ENCODE data around the gene HTR3D.
"Not testable (repeated sequence)": the region's sequence is repeated elsewhere in the genome, so short reads cannot be mapped to it uniquely, and the experiment has no call there.

HTR3D gene

GRCh38 chr3:184031187-184031792, at the start of gene HTR3D:
HTR3D (plus strand) TSS chr3:184031742; CDS start chr3:184031742, 0 bp downstream.
- no peak for DNase-seq (ENCODE audit: low read depth in 2 of 2)

GRCh38 chr3:183981990-183982644, 49.4 kb upstream of the HTR3D start:
- DNase-seq (ENCODE audit: low read depth in 2 of 2) = no peak

- no peak for DNase-seq (ENCODE audit: low read depth in 2 of 2)
These were observed 47.3 kb upstream of the HTR3D start for GRCh38 chr3:183984127-183984740.

- no peak for DNase-seq (ENCODE audit: low read depth in 2 of 2)
These were observed 46.5 kb upstream of the HTR3D start for GRCh38 chr3:183984749-183985729.

- DNase-seq (ENCODE audit: low read depth in 2 of 2) = no peak
These were observed 44.4 kb upstream of the HTR3D start for GRCh38 chr3:183987000-183987600.

- no peak for DNase-seq (ENCODE audit: low read depth in 2 of 2)
These were observed 43.2 kb upstream of the HTR3D start for GRCh38 chr3:183988216-183988790.

- DNase-seq (ENCODE audit: low read depth in 2 of 2) = no peak
These were observed 40.1 kb upstream of the HTR3D start for GRCh38 chr3:183991403-183991802.

GRCh38 chr3:184001761-184002160, 29.8 kb upstream of the HTR3D start:
- no peak for DNase-seq (ENCODE audit: low read depth in 2 of 2)

GRCh38 chr3:184002469-184002868, 29.1 kb upstream of the HTR3D start:
- no peak for DNase-seq (ENCODE audit: low read depth in 2 of 2)

GRCh38 chr3:184003187-184003967, 28.2 kb upstream of the HTR3D start:
- no peak for DNase-seq (ENCODE audit: low read depth in 2 of 2)

GRCh38 chr3:184004476-184004875, 27.1 kb upstream of the HTR3D start:
- no peak for DNase-seq (ENCODE audit: low read depth in 2 of 2)

- no peak for DNase-seq (ENCODE audit: low read depth in 2 of 2)
These were observed 25.5 kb upstream of the HTR3D start for GRCh38 chr3:184005941-184006507.

- not testable (repeated sequence) for DNase-seq (ENCODE audit: low read depth in 2 of 2)
These were observed 24.3 kb upstream of the HTR3D start for GRCh38 chr3:184007143-184007813.

- no peak for DNase-seq (ENCODE audit: low read depth in 2 of 2)
These were observed 23.4 kb upstream of the HTR3D start for GRCh38 chr3:184008161-184008560.

- no peak for DNase-seq (ENCODE audit: low read depth in 2 of 2)
These were observed 20.2 kb upstream of the HTR3D start for GRCh38 chr3:184011230-184011876.

GRCh38 chr3:184011937-184012889, 19.3 kb upstream of the HTR3D start:
- DNase-seq (ENCODE audit: low read depth in 2 of 2) = no peak

GRCh38 chr3:184015381-184016019, 16.0 kb upstream of the HTR3D start:
- no peak for DNase-seq (ENCODE audit: low read depth in 2 of 2)
